ENCODE measurements around the gene PCARE. TPM values are rescaled to one million over a fixed set of nuclear protein-coding genes. Genes with fewer than 3 reads are reported as not detected.

Gene PCARE
- polyA plus RNA-seq, 1 experiment = not detected

DNA sequence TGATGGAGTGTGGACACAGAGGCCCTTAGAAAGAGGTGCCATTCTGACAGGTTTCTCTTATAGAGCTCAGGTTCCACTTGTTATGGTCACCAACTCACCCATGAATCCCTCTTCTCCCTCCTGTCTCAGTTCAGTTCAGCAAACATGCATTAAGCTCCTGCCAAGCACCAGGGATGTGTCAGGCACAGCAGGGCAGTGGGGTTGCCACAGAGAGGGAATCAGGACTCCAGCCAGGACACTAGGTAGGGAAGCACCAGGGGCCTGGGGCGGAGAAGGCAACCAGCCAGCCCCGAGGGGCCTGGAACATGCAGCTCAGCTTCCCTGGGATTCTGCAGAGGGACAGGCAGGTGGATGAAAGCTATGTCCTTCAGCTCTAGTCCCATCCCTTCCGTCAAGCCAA, 48.6 kb downstream of the PCARE start:
- H3K9me3 ChIP-seq (ENCODE audit: control insufficient read depth, insufficient read depth, low read length) = no peaks in the 10 kb centered on the region; the same call in 1 of the 2 replicates
- TF ChIP-seq, protein P1, sequence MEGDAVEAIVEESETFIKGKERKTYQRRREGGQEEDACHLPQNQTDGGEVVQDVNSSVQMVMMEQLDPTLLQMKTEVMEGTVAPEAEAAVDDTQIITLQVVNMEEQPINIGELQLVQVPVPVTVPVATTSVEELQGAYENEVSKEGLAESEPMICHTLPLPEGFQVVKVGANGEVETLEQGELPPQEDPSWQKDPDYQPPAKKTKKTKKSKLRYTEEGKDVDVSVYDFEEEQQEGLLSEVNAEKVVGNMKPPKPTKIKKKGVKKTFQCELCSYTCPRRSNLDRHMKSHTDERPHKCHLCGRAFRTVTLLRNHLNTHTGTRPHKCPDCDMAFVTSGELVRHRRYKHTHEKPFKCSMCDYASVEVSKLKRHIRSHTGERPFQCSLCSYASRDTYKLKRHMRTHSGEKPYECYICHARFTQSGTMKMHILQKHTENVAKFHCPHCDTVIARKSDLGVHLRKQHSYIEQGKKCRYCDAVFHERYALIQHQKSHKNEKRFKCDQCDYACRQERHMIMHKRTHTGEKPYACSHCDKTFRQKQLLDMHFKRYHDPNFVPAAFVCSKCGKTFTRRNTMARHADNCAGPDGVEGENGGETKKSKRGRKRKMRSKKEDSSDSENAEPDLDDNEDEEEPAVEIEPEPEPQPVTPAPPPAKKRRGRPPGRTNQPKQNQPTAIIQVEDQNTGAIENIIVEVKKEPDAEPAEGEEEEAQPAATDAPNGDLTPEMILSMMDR (IDR thresholded peaks at IDR 0.05; ENCODE audit: low read depth, low read length) = no peak
- no peak overlapping the region for H3K4me3 ChIP-seq (ENCODE audit: low read depth, low read length)
- ChIA-PET CTCF (no interaction called here), POLR2A (no interaction called here)
- no peak for DNase-seq (ENCODE audit: low read depth, low spot score)
- peaks cover 4% of the 10 kb centered on the region for H3K27me3 ChIP-seq (ENCODE audit: control insufficient read depth, insufficient read depth, low read length)
- H3K27ac ChIP-seq (ENCODE audit: low read depth, low read length) = no peak overlapping the region

DNA sequence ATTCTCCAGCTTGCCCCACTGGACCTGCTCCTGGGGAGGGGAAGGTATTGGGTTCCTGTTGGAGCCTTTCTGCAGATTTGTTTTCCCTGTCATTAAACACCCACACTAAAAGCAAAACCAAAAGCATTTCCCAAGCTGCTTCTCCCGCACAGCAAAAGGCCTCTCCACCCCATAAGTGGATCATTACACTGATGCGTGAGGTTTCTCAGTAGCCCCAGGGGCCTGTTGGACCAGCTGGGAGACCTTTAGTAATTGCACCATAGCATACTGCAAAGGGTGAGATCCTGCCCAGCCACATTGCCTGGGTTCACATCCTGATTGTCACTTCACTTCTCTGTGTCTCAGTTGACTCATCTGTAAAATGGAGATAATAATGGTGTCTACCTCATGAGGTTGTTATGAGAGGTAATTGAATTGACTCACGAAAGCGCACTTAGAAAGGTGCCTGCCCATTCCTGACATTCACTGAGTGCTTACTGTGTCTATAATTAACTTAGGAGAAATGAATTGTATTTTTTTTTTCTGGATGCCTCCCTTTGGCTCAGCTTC, 49.4 kb downstream of the PCARE start:
- CTCF ChIA-PET = no interaction called here
- H3K9me3 ChIP-seq (ENCODE audit: control insufficient read depth, insufficient read depth, low read length) = no peaks in the 10 kb centered on the region; the same call in 1 of the 2 replicates
- H3K4me3 ChIP-seq (ENCODE audit: low read depth, low read length) = no peak overlapping the region
- DNase-seq (ENCODE audit: low read depth, low spot score) = no peak
- POLR2A ChIA-PET = interaction anchor here (0.6 kb wide), 1 partner anchor 97 kb away, joined by 8 read pairs; no protein-coding TSS in a partner anchor
- H3K27ac ChIP-seq (ENCODE audit: low read depth, low read length) = no peak overlapping the region
- peaks cover 4% of the 10 kb centered on the region for H3K27me3 ChIP-seq (ENCODE audit: control insufficient read depth, insufficient read depth, low read length)
- TF ChIP-seq, protein P1 (IDR thresholded peaks at IDR 0.05; ENCODE audit: low read depth, low read length) = no peak

DNA sequence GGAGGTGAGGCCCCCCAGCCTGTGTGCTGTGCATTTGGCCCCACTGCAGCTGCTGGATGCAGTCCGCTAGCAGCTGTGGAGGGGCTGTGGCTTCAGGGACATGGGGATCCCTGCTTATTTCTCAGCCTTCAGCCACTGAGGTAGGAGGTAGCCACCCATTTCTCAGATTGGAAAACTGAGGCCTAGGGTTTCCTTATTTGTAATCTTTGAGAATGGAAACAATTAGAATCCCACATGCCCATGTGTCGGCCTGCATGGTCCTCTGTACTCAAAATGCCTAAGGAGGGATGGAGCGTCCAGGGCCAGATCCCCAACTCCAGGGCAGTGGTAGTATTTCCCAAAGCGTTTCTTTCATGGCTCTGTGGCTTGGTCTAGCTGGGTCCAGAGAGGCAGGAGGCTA, 51.1 kb downstream of the PCARE start:
- TF ChIP-seq, protein P1 (IDR thresholded peaks at IDR 0.05; ENCODE audit: low read depth, low read length) = no peak
- peaks cover 4% of the 10 kb centered on the region for H3K27me3 ChIP-seq (ENCODE audit: control insufficient read depth, insufficient read depth, low read length)
- ChIA-PET CTCF (no interaction called here), POLR2A (no interaction called here)
- DNase-seq (ENCODE audit: low read depth, low spot score) = no peak
- H3K4me3 ChIP-seq (ENCODE audit: low read depth, low read length) = no peak overlapping the region
- no peaks in the 10 kb centered on the region; the same call in 1 of the 2 replicates for H3K9me3 ChIP-seq (ENCODE audit: control insufficient read depth, insufficient read depth, low read length)
- no peak overlapping the region for H3K27ac ChIP-seq (ENCODE audit: low read depth, low read length)

DNA sequence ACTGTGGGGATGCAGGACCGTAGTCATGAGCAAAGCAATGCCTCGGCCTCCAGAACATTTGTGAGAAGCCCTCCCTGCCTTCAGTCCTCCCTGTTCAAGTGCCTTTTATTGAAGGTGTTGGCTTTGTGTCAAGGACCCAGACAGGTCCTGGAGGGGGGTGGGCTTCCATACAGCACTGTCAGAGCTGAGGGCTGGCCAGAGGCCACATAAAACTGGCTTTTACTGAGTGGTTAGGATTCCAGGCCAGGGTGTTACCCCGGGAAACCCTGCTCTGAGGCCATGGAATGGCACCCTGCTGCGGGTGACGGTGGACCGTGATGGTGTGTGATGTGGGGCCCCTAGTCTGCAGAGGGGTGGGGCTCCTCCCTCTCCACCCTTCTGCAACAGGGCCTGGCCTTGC, 51.6 kb downstream of the PCARE start:
- CTCF ChIA-PET = no interaction called here
- Histone ChIP-seq H3K9me3 (ENCODE audit: control insufficient read depth, insufficient read depth, low read length) (no peaks in the 10 kb centered on the region; the same call in 1 of the 2 replicates), H3K27ac (ENCODE audit: low read depth, low read length) (no peak overlapping the region), H3K27me3 (ENCODE audit: control insufficient read depth, insufficient read depth, low read length) (peaks cover 4% of the 10 kb centered on the region), H3K4me3 (ENCODE audit: low read depth, low read length) (no peak overlapping the region)
- TF ChIP-seq, protein P1 (IDR thresholded peaks at IDR 0.05; ENCODE audit: low read depth, low read length) = no peak
- POLR2A ChIA-PET = no interaction called here
- DNase-seq (ENCODE audit: low read depth, low spot score) = no peak

- DNase-seq (ENCODE audit: low read depth, low spot score) = no peak
- POLR2A ChIA-PET = no interaction called here
- Histone ChIP-seq H3K4me3 (ENCODE audit: low read depth, low read length) (no peak overlapping the region), H3K27me3 (ENCODE audit: control insufficient read depth, insufficient read depth, low read length) (peaks cover 4% of the 10 kb centered on the region), H3K27ac (ENCODE audit: low read depth, low read length) (no peak overlapping the region), H3K9me3 (ENCODE audit: control insufficient read depth, insufficient read depth, low read length) (no peaks in the 10 kb centered on the region; the same call in 1 of the 2 replicates)
- CTCF ChIA-PET = no interaction called here
- TF ChIP-seq, protein P1 (IDR thresholded peaks at IDR 0.05; ENCODE audit: low read depth, low read length) = no peak
Measured at GRCh38 chr2:29021886-29022285, 52.4 kb downstream of the PCARE start.
